NCI-H748 treated with DMSO at 0.1 percent for 48 hours (cell line): Measurements from ENCODE around the gene CCR5AS.
A peak's percentile ranks its signal among the peaks of the same experiment; 100 is the strongest.
"Not testable (repeated sequence)": the region's sequence is repeated elsewhere in the genome, so short reads cannot be mapped to it uniquely, and the experiment has no call there.

Source experiments
- DNase-seq: peaks from one replicate; lab custom pipeline; 2025; lab: John Stamatoyannopoulos, UW

CCR5AS gene

GRCh38 chr3:46429250-46429649, 22.4 kb upstream of the CCR5AS start:
- no peak for DNase-seq

- no peak for DNase-seq
Measured at GRCh38 chr3:46427916-46428833, 21.3 kb upstream of the CCR5AS start.

GRCh38 chr3:46427404-46427803, 20.5 kb upstream of the CCR5AS start:
- DNase-seq, result not testable (repeated sequence)

GRCh38 chr3:46426476-46426875, 19.6 kb upstream of the CCR5AS start:
- DNase-seq, result not testable (repeated sequence)

- no peak for DNase-seq
Measured at GRCh38 chr3:46423588-46423987, 16.7 kb upstream of the CCR5AS start.

- DNase-seq, result no peak
Measured at GRCh38 chr3:46422617-46423016, 15.8 kb upstream of the CCR5AS start.

- no peak for DNase-seq
Measured at GRCh38 chr3:46420931-46421330, 14.1 kb upstream of the CCR5AS start.

GRCh38 chr3:46419816-46420215, 12.9 kb upstream of the CCR5AS start:
- no peak for DNase-seq

GRCh38 chr3:46417841-46418611, 11.2 kb upstream of the CCR5AS start:
- no peak for DNase-seq

- peak; percentile 46 for DNase-seq
Measured at GRCh38 chr3:46416811-46417510, 10.1 kb upstream of the CCR5AS start.

- DNase-seq, result peak; percentile 83
Measured at GRCh38 chr3:46416125-46416810, 9.4 kb upstream of the CCR5AS start.

- no peak for DNase-seq
Measured at GRCh38 chr3:46414739-46415138, 7.9 kb upstream of the CCR5AS start.

- no peak for DNase-seq
Measured at GRCh38 chr3:46413951-46414350, 7.1 kb upstream of the CCR5AS start.

GRCh38 chr3:46412786-46413298, 6.0 kb upstream of the CCR5AS start:
- no peak for DNase-seq

- no peak for DNase-seq
Measured at GRCh38 chr3:46411271-46411670, 4.4 kb upstream of the CCR5AS start.

GRCh38 chr3:46410669-46411068, 3.8 kb upstream of the CCR5AS start:
- no peak for DNase-seq

GRCh38 chr3:46409739-46410489, 3.0 kb upstream of the CCR5AS start:
- DNase-seq, result no peak

- DNase-seq, result no peak
Measured at GRCh38 chr3:46408853-46409252, 2.0 kb upstream of the CCR5AS start.

GRCh38 chr3:46407970-46408369, 1.1 kb upstream of the CCR5AS start:
- no peak for DNase-seq

- DNase-seq, result no peak
Measured at GRCh38 chr3:46406443-46406787, 451 bp downstream of the CCR5AS start.
